ENCODE data around the gene ZCCHC3. TPM values are rescaled to one million over a fixed set of nuclear protein-coding genes. Genes with fewer than 3 reads are reported as not detected.

The ZCCHC3 gene
- total and polyA plus RNA-seq, 4 donors: 10.4 to 27.8 (median 13.6) TPM

GRCh38 chr20:327186-328026, 30.0 kb downstream of the ZCCHC3 start:
- peaks cover 0 to 21% (median 5%) of the 10 kb centered on the region in 4 donors for H3K36me3 ChIP-seq (ENCODE audit: control insufficient read depth in 4 of 4, insufficient read depth in 4 of 4, low read length in 4 of 4)
- 6 to 9% methylated on average over 41 to 47 of the region's 47 CpGs for WGBS, 2 donors
- DNase-seq: peak; percentile 96 to 98 (median 97)
- no peak for TF ChIP-seq CTCF (IDR thresholded peaks at IDR 0.05; ENCODE audit: control extremely low read depth, extremely low read depth)
- ATAC-seq (ENCODE audit: insufficient read depth, low FRiP score): peak; percentile 49
- no peaks in the 10 kb centered on the region for H3K9me3 ChIP-seq (ENCODE audit: control insufficient read depth in 4 of 4, insufficient read depth in 3 of 4, low read length in 3 of 4)
- peaks cover 0 to 32% (median 6%) of the 10 kb centered on the region in 5 donors for H3K4me1 ChIP-seq (ENCODE audit: control insufficient read depth in 5 of 5, insufficient read depth in 5 of 5, low read length in 5 of 5)
- H3K4me3 ChIP-seq: peak overlapping the region; percentile 18
- no peaks in the 10 kb centered on the region for H3K27me3 ChIP-seq (ENCODE audit: control insufficient read depth in 3 of 3, insufficient read depth in 3 of 3, low read length in 2 of 3)
- H3K27ac ChIP-seq (ENCODE audit: low read depth in 1 of 2, low read length in 1 of 2): peak overlapping the region; percentile 7 to 36
- H3K9ac ChIP-seq (ENCODE audit: insufficient read depth in 1 of 2, low read length in 2 of 2): peak overlapping the region in 1 of 2 donors; percentile 69

GRCh38 chr20:328027-328974, 30.9 kb downstream of the ZCCHC3 start:
- peak in 1 of 3 donors; percentile 38 for DNase-seq
- H3K36me3 ChIP-seq (ENCODE audit: control insufficient read depth in 4 of 4, insufficient read depth in 4 of 4, low read length in 4 of 4): peaks cover 0 to 21% (median 5%) of the 10 kb centered on the region in 4 donors
- H3K4me1 ChIP-seq (ENCODE audit: control insufficient read depth in 5 of 5, insufficient read depth in 5 of 5, low read length in 5 of 5): peaks cover 0 to 32% (median 6%) of the 10 kb centered on the region in 5 donors
- TF ChIP-seq CTCF (IDR thresholded peaks at IDR 0.05; ENCODE audit: control extremely low read depth, extremely low read depth): no peak
- peak overlapping the region in 1 of 2 donors; percentile 69 for H3K9ac ChIP-seq (ENCODE audit: insufficient read depth in 1 of 2, low read length in 2 of 2)
- ATAC-seq (ENCODE audit: insufficient read depth, low FRiP score): no peak
- WGBS, 2 donors: 58% methylated on average over 31 of the region's 31 CpGs
- H3K9me3 ChIP-seq (ENCODE audit: control insufficient read depth in 4 of 4, insufficient read depth in 3 of 4, low read length in 3 of 4): no peaks in the 10 kb centered on the region
- no peaks in the 10 kb centered on the region for H3K27me3 ChIP-seq (ENCODE audit: control insufficient read depth in 3 of 3, insufficient read depth in 3 of 3, low read length in 2 of 3)
- peak overlapping the region in 1 of 2 donors; percentile 7 for H3K27ac ChIP-seq (ENCODE audit: low read depth in 1 of 2, low read length in 1 of 2)
- no peak overlapping the region for H3K4me3 ChIP-seq

- Histone ChIP-seq H3K9ac (ENCODE audit: insufficient read depth in 1 of 2, low read length in 2 of 2) (peak overlapping the region in 1 of 2 donors; percentile 49), H3K4me1 (ENCODE audit: control insufficient read depth in 5 of 5, insufficient read depth in 5 of 5, low read length in 5 of 5) (peaks cover 0 to 26% (median 7%) of the 10 kb centered on the region in 5 donors), H3K9me3 (ENCODE audit: control insufficient read depth in 4 of 4, insufficient read depth in 3 of 4, low read length in 3 of 4) (no peaks in the 10 kb centered on the region), H3K4me3 (no peak overlapping the region), H3K36me3 (ENCODE audit: control insufficient read depth in 4 of 4, insufficient read depth in 4 of 4, low read length in 4 of 4) (peaks cover 0 to 21% (median 6%) of the 10 kb centered on the region in 4 donors), H3K27ac (ENCODE audit: low read depth in 1 of 2, low read length in 1 of 2) (peak overlapping the region; percentile 5 to 12), H3K27me3 (ENCODE audit: control insufficient read depth in 3 of 3, insufficient read depth in 3 of 3, low read length in 2 of 3) (no peaks in the 10 kb centered on the region)
- ATAC-seq (ENCODE audit: insufficient read depth, low FRiP score): no peak
- no peak for TF ChIP-seq CTCF (IDR thresholded peaks at IDR 0.05; ENCODE audit: control extremely low read depth, extremely low read depth)
- DNase-seq: no peak
- WGBS, 2 donors: 46 to 54% methylated on average over 7 of the region's 7 CpGs
These were observed 31.8 kb downstream of the ZCCHC3 start for GRCh38 chr20:328975-329695.
